Small intestine (tissue), 7 donors: ENCODE measurements around the gene POLR3GL. TPM values are rescaled to one million over a fixed set of nuclear protein-coding genes. Genes with fewer than 3 reads are reported as not detected.
"Not testable (repeated sequence)": the region's sequence is repeated elsewhere in the genome, so short reads cannot be mapped to it uniquely, and the experiment has no call there.

Source experiments
- DNase-seq, 2 donors: peaks; one replicate each; pipeline versions ENCODE4 v3.0.0 to v3.0.0-alpha.2; 2013
- FAIRE-seq: peaks from 2 replicates; lab custom pipeline; 2012; peaks lifted over from hg19 to GRCh38; lab: Jason Lieb, UNC
- H3K27ac ChIP-seq, 3 donors: one replicate each; pipeline ENCODE4 v1.5.1; 2013; ENCODE audit warnings: low read length in 2 of 3, mild to moderate bottlenecking in 2 of 3, control low read depth in 1 of 3, inconsistent platforms in 1 of 3, low read depth in 1 of 3, moderate library complexity in 1 of 3
- H3K27me3 ChIP-seq, 3 donors: one replicate each; pipeline ENCODE4 v1.6.1; 2013; ENCODE audit warnings: low read length in 3 of 3, inconsistent platforms in 1 of 3; ENCODE audit not compliant: control insufficient read depth in 3 of 3, insufficient read depth in 3 of 3
- H3K36me3 ChIP-seq, 3 donors: one replicate each; pipeline ENCODE4 v1.6.1; 2013; ENCODE audit warnings: low read length in 3 of 3, inconsistent platforms in 1 of 3, low read depth in 1 of 3, mild to moderate bottlenecking in 1 of 3, moderate library complexity in 1 of 3; ENCODE audit not compliant: control insufficient read depth in 3 of 3, insufficient read depth in 2 of 3
- H3K4me1 ChIP-seq, 3 donors: one replicate each; pipeline ENCODE4 v1.6.1; 2013; ENCODE audit warnings: low read length in 2 of 3, inconsistent platforms in 1 of 3, low read depth in 1 of 3, mild to moderate bottlenecking in 1 of 3, moderate library complexity in 1 of 3; ENCODE audit not compliant: control insufficient read depth in 3 of 3, insufficient read depth in 2 of 3
- H3K4me3 ChIP-seq, 3 donors: one replicate each; pipeline ENCODE4 v1.5.1; 2013; ENCODE audit warnings: low read length in 3 of 3, control low read depth in 1 of 3, inconsistent platforms in 1 of 3, low read depth in 1 of 3, mild to moderate bottlenecking in 1 of 3, moderate library complexity in 1 of 3
- H3K9me3 ChIP-seq, 2 donors: one replicate each; pipeline ENCODE4 v1.6.1; 2013; ENCODE audit warnings: low read depth in 1 of 2, low read length in 1 of 2; ENCODE audit not compliant: control insufficient read depth in 2 of 2, insufficient read depth in 1 of 2
- WGBS, 3 donors: extraction: QIAGEN DNeasy Blood & Tissue Kit; methylation state at CpG; one replicate each; pipeline ENCODE4 v1.1.7; 2013; 5-methylcytosine and 5-hydroxymethylcytosine counted together
- polyA plus RNA-seq, 4 donors: library from polyadenylated mRNA; stranded (reverse) in 3 of 4; unstranded in 1 of 4; fragments of 200-250 nt in 3 of 4; fragments of 120-200 nt in 1 of 4; gene quantifications; one replicate each; pipeline versions ENCODE4 v1.2.1 to v1.2.3, GENCODE V29; 2013
- donor health status: healthy with polysubstance abuse.
- donor health status: control.
- donor health status: control.
- donor health status: Bipolar disorder and iron deficiency.
- donor health status: healthy.

Gene POLR3GL
- polyA plus RNA-seq, 4 donors = 28.2 to 37.3 (median 33.8) TPM

GRCh38 chr1:146019231-146020057 lies 55.0 kb downstream of the POLR3GL start:
- peak in 1 of 2 donors; percentile 34 for DNase-seq
- FAIRE-seq = no peak
- Histone ChIP-seq H3K4me1 (peaks cover 0 to 11% (median 0%) of the 10 kb centered on the region in 3 donors), H3K36me3 (no peaks in the 10 kb centered on the region), H3K4me3 (peak overlapping the region in 1 of 3 donors; percentile 3), H3K27ac (no peak overlapping the region), H3K9me3 (no peaks in the 10 kb centered on the region), H3K27me3 (peaks cover 0 to 33% (median 0%) of the 10 kb centered on the region in 3 donors)
- 16 to 27% (median 21%) methylated on average over 29 to 43 of the region's 43 CpGs for WGBS, 3 donors

DNA sequence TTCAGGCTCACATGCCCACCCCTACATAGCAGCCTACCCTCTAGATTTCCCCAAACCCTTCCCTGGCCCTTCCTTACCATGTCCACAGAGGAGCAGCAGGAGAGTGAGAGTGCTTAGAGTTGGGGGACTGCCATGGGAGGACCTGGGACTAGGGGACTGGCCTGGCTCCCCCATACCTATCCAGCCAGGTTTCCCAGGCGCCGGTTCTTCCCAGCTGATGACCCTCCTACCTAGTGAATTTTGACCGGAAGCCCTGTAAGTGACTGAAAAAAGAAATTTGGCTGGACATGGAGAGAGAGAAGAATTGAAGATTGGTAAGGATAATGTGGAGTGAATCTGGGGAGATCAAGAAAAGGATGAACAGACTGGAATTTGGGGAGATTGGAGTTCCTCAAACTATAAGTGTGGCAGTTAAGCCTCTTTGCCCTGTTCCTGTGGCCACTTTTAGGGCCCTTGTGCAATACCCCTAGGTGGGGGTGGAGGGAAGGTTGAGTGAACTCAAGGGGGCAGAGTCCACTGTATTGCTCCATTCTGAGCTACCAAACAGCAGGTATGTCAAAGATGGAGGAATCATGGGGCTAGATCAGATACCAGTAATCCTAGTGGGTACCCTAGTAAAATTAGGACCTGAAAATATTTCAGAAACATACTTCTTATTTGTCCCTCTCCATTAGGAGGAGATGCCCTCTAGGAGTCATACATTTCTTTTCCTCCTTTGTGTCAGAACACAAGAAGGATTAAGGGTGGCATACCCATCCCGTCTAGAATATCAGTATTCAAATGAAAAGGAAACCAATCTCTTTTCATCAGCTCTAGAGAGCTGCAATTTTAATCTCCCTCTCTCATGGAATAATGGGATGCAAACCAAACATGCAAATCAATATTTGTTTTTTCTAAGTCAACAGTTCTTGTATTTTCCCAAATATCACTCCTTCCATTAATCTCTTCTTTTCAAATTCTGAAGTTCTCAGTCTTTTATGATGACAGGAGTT lies 55.9 kb downstream of the POLR3GL start:
- H3K36me3 ChIP-seq = no peaks in the 10 kb centered on the region
- DNase-seq (peak; percentile 40 to 64), FAIRE-seq (no peak)
- peaks cover 0 to 11% (median 0%) of the 10 kb centered on the region in 3 donors for H3K4me1 ChIP-seq
- no peaks in the 10 kb centered on the region for H3K9me3 ChIP-seq
- H3K27ac ChIP-seq = no peak overlapping the region
- H3K27me3 ChIP-seq = peaks cover 0 to 33% (median 0%) of the 10 kb centered on the region in 3 donors
- no peak overlapping the region for H3K4me3 ChIP-seq
- 82 to 86% (median 86%) methylated on average over 4 of the region's 4 CpGs for WGBS, 3 donors

DNA sequence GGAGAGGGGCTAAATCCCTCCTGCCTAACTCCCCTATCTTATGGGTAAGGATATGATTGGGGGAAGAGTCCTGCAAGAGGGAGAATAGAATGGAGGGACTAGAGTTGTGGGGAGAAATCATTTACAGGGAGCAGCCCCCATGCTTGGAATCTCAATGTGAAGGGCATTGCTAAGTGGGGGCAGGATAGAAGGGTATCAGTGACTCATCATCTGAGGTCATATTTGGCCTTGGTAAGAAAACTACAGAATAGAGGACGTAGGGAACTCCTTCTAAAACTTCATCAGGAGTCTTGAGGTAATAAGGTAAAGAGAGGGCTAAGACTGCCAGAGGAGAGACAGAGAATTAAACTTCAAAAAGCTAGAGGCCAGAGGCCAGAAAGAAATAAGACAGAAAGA lies 56.6 kb downstream of the POLR3GL start:
- Histone ChIP-seq H3K9me3 (no peaks in the 10 kb centered on the region), H3K27me3 (peaks cover 0 to 33% (median 0%) of the 10 kb centered on the region in 3 donors), H3K36me3 (no peaks in the 10 kb centered on the region), H3K27ac (no peak overlapping the region), H3K4me3 (no peak overlapping the region), H3K4me1 (peaks cover 0 to 11% (median 0%) of the 10 kb centered on the region in 3 donors)
- 54 to 70% (median 55%) methylated on average over 1 of the region's 1 CpG for WGBS, 3 donors
- DNase-seq (no peak), FAIRE-seq (no peak)

- Histone ChIP-seq H3K9me3 (no peaks in the 10 kb centered on the region), H3K27me3 (peaks cover 0 to 28% (median 0%) of the 10 kb centered on the region in 3 donors), H3K36me3 (no peaks in the 10 kb centered on the region), H3K27ac (no peak within 1 kb of the TSS), H3K4me3 (no peak within 1 kb of the TSS), H3K4me1 (peaks cover 0 to 11% (median 0%) of the 10 kb centered on the region in 3 donors)
- WGBS, 3 donors = 66 to 79% (median 76%) methylated on average over 5 of the region's 5 CpGs
- DNase-seq = no peak
- no peak for FAIRE-seq
Measured at GRCh38 chr1:146021622-146022402, 57.3 kb downstream of the POLR3GL start, which contains the start of gene HJV. Gene HJV (minus strand): TSS chr1:146021735. CDS start chr1:146020231, 1,504 bp downstream.

DNA sequence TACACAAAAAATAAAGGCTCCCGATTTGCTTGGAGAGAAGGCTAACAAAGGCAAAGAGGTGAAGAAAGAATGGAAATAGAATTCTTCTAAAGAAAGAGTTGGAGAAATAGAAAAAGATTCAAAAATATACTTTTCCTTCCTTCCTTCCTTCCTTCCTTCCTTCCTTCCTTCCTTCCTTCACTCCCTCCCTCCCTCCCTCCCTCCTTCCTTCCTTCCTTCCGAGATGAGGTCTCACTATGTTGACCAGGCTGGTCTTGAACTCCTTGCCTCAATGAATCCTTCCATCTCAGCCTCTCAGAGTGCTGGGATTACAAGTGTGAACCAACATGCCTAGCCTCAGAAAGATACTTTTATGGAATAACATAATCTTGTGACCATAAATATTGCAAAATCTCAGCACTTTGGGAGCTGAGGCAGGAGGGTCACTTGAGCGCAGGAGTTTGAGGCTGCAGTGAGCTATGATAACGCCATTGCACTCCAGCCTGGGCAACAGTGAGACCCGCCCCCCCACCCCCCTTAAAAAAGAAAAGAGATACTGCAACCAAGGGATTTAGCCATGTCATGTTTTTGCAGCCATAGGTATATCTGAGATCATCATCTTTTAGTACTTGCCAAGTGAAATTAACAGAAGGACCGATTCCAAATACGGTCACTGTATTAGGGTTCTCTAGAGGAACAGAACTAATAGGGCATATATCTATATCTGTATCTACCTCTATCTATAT lies 58.1 kb downstream of the POLR3GL start:
- DNase-seq (no peak), FAIRE-seq (no peak)
- Histone ChIP-seq H3K4me3 (no peak overlapping the region), H3K36me3 (no peaks in the 10 kb centered on the region), H3K4me1 (peaks cover 0 to 11% (median 0%) of the 10 kb centered on the region in 3 donors), H3K9me3 (no peaks in the 10 kb centered on the region), H3K27me3 (peaks cover 0 to 28% (median 0%) of the 10 kb centered on the region in 3 donors), H3K27ac (no peak overlapping the region)
- 83 to 87% (median 83%) methylated on average over 7 of the region's 7 CpGs for WGBS, 3 donors

DNA sequence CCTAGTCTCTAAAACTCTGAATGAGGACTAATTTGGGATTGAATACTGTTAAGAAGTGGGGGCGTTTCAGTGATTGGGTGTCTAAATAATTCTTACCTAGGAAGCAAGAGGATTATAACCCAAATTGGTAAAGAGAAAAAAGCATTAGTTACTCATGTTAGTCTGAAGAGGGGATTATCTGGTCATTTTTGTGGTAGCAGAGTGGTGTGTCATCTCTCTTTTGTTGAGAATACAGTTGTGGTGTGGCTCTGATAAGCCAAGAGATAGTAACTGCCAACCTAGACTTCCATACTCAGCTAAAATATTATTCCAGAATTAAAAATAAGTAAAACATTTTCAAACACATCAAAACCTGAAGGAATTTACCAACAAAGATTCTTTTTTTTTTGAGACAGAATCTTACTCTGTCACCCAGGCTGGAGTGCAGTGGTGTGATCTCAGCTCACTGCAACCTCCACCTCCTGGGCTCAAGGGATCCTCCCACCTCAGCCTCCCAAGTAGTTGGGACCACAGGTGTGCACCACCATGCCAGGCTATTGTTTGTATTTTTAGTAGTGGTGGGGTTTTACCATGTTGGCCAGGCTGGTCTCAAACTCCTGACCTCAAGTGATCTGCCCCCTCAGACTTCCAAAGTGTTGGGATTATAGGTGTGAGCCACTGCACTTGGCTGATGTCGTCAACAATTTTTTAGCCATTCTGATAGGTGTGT lies 61.5 kb downstream of the POLR3GL start:
- DNase-seq, H3K4me3 ChIP-seq, H3K4me1 ChIP-seq, H3K9me3 ChIP-seq, H3K27ac ChIP-seq, H3K27me3 ChIP-seq, FAIRE-seq, H3K36me3 ChIP-seq: not testable (repeated sequence)
- WGBS, 3 donors = 84 to 86% (median 85%) methylated on average over 2 of the region's 2 CpGs

DNA sequence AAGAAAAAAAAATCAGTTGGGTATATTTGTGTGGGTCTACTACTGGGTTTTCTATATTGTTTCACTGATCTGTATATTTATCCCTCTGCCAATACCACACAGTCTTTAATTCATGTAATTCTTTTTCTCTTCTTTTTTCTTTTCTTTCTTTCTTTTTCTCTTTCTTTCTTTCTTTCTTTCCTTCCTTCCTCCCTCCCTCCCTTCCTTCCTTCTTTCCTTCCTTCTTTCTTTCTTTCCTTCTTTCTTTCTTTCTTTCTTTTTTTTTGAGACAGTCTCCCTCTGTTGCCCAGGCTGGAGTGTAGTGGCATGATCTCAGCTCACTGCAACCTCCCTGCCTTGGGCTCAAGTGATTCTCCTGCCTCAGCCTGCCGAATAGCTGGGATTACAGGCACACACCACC lies 62.2 kb downstream of the POLR3GL start:
- H3K27ac ChIP-seq, H3K9me3 ChIP-seq, H3K4me3 ChIP-seq, H3K36me3 ChIP-seq, FAIRE-seq, DNase-seq, H3K4me1 ChIP-seq, H3K27me3 ChIP-seq: not testable (repeated sequence)
- 78 to 86% (median 79%) methylated on average over 1 of the region's 1 CpG for WGBS, 3 donors
